ENCODE results near the gene TNRC18.
A peak's percentile ranks its signal among the peaks of the same experiment; 100 is the strongest.

TNRC18 gene

DNA sequence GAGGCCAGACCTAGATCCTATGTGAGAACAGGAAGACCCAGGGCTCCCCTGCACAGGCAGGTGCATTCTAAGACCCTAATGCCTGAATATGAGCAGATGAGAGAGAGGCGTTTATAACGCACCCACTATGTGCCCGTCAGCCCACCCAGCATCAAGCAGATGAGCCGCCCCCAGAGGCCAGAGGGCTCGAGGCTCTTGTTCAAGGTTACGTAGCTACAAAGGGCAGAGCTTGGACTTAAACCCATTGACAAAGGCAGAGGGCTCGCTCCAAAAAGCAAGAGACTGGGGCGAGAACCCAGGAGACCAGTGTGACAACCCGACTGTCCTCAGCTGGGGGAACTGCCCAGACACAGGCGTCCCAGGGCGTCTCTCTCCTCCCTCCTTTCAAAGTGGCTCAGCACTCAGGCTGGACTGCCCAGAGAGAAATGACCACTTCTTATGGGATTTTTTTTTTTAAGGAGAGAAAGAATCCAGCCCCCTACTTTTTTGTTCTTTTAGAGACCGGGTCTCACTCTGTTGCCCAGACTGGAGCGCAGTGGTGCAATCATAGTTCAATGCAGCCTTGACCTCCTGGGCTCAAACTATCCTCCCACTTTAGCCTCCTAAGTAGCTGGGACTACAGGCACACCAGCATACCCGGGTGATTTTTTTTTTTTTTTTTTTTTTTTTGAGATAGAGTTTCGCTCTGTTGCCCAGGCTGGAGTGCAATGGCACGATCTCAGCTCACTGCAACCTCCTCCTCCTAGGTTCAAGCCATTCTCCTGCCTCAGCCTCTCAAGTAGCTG lies 40.1 kb downstream of the TNRC18 start:
- H3K27me3 ChIP-seq (ENCODE audit: control insufficient read depth, insufficient read depth, low read length) = no peaks in the 10 kb centered on the region
- no peak overlapping the region for H3K4me3 ChIP-seq (ENCODE audit: low read length)
- H3K4me1 ChIP-seq (ENCODE audit: control insufficient read depth, insufficient read depth, low read length) = peaks cover 29% of the 10 kb centered on the region
- H3K36me3 ChIP-seq (ENCODE audit: control insufficient read depth, insufficient read depth, low read length) = peaks cover 6% of the 10 kb centered on the region
- H3K9ac ChIP-seq (ENCODE audit: low read length) = no peak overlapping the region
- H3K27ac ChIP-seq (ENCODE audit: low read depth, low read length) = no peak overlapping the region

DNA sequence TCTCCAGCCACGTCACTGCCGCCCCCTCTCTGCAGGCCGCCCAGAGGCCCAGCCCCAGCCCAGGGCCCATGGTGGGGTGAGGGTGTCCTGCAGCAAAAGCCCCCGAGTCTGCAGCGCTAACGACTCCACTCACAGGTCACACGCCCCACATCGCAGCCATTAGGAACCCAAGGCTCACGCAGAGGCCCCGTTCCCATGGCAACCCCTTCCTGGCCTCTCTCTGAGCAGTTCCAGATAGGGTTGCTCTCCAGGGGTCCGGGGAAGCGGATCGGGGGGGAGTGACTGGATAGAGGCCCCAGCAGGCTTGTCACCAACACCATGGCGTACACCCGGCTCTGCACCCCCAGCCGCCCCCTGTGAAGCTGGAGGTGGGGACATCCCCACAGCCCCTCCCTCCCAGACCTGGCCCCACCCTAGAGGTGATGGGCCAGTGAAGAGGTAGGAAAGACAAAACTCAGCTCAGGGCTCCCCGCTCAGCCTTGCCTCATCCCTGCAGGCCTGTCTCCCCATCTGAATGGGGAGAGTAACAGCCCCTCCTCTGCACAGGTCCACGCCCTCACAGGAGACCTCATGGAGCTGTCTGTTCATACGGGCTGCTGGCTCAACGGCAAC lies 41.2 kb downstream of the TNRC18 start:
- peaks cover 29% of the 10 kb centered on the region for H3K4me1 ChIP-seq (ENCODE audit: control insufficient read depth, insufficient read depth, low read length)
- H3K27ac ChIP-seq (ENCODE audit: low read depth, low read length) = no peak overlapping the region
- H3K27me3 ChIP-seq (ENCODE audit: control insufficient read depth, insufficient read depth, low read length) = no peaks in the 10 kb centered on the region
- H3K4me3 ChIP-seq (ENCODE audit: low read length) = peak overlapping the region; percentile 5
- H3K36me3 ChIP-seq (ENCODE audit: control insufficient read depth, insufficient read depth, low read length) = peaks cover 6% of the 10 kb centered on the region
- no peak overlapping the region for H3K9ac ChIP-seq (ENCODE audit: low read length)

DNA sequence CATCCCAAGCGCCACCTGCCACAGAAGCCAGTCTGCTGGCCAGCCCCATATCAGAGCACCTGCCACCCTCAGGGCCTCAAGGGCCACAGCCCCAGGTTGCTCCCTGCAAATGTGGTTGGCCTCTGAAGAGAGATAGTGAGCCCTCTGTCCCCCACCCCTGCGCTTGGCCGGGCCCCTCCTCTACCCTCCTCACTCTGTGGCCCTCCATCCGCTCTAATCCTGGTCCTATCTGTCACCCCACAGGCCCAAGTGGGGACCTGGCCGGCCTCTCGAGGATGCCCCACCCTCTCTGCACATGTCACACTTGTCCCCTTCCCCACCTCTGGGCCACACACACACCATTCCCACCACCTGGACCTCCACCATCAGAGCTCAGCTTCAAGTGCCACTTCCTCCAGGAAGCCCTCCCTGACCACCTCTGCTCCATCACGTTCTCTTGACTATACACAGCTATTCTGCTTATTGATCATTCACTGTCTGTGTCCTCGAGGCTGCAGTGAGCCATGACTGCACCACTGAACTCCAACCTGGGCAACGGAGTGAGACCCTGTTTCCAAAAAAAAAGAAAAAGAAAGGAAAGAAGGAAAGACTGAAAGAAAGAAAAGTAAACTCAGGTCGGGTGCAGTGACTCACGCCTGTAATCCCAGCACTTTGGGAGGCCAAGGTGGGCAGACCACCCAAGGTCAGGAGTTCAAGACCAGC lies 42.4 kb downstream of the TNRC18 start:
- Histone ChIP-seq H3K27ac (ENCODE audit: low read depth, low read length) (peak overlapping the region; percentile 7), H3K9ac (ENCODE audit: low read length) (no peak overlapping the region), H3K4me1 (ENCODE audit: control insufficient read depth, insufficient read depth, low read length) (peaks cover 29% of the 10 kb centered on the region), H3K27me3 (ENCODE audit: control insufficient read depth, insufficient read depth, low read length) (no peaks in the 10 kb centered on the region), H3K36me3 (ENCODE audit: control insufficient read depth, insufficient read depth, low read length) (peaks cover 7% of the 10 kb centered on the region), H3K4me3 (ENCODE audit: low read length) (no peak overlapping the region)

DNA sequence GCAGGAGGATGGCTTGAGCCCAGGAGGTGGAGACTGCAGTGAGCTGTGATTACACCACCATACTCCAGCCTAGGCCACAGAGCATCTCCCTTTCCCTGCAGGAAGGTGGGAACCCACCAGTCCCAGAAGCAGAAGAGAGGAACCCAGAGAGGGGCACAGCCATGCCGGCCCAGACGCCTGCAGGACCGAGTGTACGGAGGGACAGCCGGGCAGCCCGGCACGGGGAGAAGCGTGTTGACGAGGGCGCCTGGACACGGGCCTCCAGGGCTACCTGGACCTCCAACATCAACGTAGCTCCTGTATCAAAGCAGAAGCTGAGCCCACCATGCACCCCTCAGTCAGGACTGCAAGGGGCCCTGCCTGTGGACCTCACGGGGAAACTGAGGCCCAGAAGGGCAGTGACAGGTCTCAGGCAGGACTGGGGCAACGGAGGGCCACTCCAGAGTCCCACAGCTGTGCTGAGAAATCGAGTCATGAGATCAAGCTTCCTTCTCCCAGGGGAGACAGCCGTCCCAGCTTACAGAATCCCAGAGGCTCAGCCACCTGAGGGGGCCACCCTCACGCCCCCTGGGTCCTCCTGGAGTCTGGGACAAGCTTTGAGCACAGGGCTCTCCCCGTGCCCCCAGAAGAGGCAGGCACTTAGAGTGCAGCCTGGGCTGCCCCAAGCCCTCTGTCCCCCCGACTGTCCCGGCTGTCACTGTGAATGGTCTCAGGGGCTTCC lies 43.1 kb downstream of the TNRC18 start:
- Histone ChIP-seq H3K4me3 (ENCODE audit: low read length) (no peak overlapping the region), H3K27ac (ENCODE audit: low read depth, low read length) (no peak overlapping the region), H3K9ac (ENCODE audit: low read length) (no peak overlapping the region), H3K36me3 (ENCODE audit: control insufficient read depth, insufficient read depth, low read length) (peaks cover 7% of the 10 kb centered on the region), H3K27me3 (ENCODE audit: control insufficient read depth, insufficient read depth, low read length) (no peaks in the 10 kb centered on the region), H3K4me1 (ENCODE audit: control insufficient read depth, insufficient read depth, low read length) (peaks cover 29% of the 10 kb centered on the region)

GRCh38 chr7:5379546-5379945 lies 44.1 kb downstream of the TNRC18 start:
- H3K4me3 ChIP-seq (ENCODE audit: low read length) = no peak overlapping the region
- peak overlapping the region; percentile 14 for H3K27ac ChIP-seq (ENCODE audit: low read depth, low read length)
- H3K9ac ChIP-seq (ENCODE audit: low read length) = no peak overlapping the region
- H3K36me3 ChIP-seq (ENCODE audit: control insufficient read depth, insufficient read depth, low read length) = peaks cover 15% of the 10 kb centered on the region
- H3K4me1 ChIP-seq (ENCODE audit: control insufficient read depth, insufficient read depth, low read length) = peaks cover 29% of the 10 kb centered on the region
- no peaks in the 10 kb centered on the region for H3K27me3 ChIP-seq (ENCODE audit: control insufficient read depth, insufficient read depth, low read length)

- H3K4me3 ChIP-seq (ENCODE audit: low read length) = no peak overlapping the region
- peaks cover 24% of the 10 kb centered on the region for H3K4me1 ChIP-seq (ENCODE audit: control insufficient read depth, insufficient read depth, low read length)
- no peak overlapping the region for H3K27ac ChIP-seq (ENCODE audit: low read depth, low read length)
Measured at GRCh38 chr7:5377816-5378215, 45.8 kb downstream of the TNRC18 start.

DNA sequence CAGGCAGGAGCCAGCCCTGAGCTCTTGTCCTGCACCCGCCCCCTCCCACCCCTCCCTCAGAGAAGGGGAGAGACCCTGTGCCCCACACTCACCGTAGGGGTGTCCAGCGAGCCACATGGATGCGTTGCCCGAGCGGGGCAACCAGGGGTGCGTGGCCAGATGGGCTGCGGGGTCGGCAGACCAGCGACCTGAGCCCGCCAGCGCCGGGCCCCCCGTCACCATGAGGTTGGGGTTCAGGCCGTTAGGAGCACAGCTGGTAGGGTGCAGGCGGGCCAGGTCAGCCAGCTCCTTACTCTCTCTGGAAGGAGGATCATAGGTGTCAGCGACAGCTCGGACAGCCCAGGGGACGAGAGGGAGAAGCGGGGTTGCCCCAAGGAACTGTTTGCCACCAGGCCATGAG lies 46.4 kb downstream of the TNRC18 start:
- Histone ChIP-seq H3K4me1 (ENCODE audit: control insufficient read depth, insufficient read depth, low read length) (peaks cover 24% of the 10 kb centered on the region), H3K4me3 (ENCODE audit: low read length) (no peak overlapping the region), H3K27me3 (ENCODE audit: control insufficient read depth, insufficient read depth, low read length) (no peaks in the 10 kb centered on the region), H3K27ac (ENCODE audit: low read depth, low read length) (no peak overlapping the region), H3K36me3 (ENCODE audit: control insufficient read depth, insufficient read depth, low read length) (peaks cover 27% of the 10 kb centered on the region), H3K9ac (ENCODE audit: low read length) (no peak overlapping the region)

More at GRCh38 chr7:5377816-5378215, 45.8 kb downstream of the TNRC18 start:
- Histone ChIP-seq H3K36me3 (ENCODE audit: control insufficient read depth, insufficient read depth, low read length) (peaks cover 26% of the 10 kb centered on the region), H3K9ac (ENCODE audit: low read length) (no peak overlapping the region), H3K27me3 (ENCODE audit: control insufficient read depth, insufficient read depth, low read length) (no peaks in the 10 kb centered on the region)

GRCh38 chr7:5375925-5376324 lies 47.7 kb downstream of the TNRC18 start:
- peaks cover 34% of the 10 kb centered on the region for H3K36me3 ChIP-seq (ENCODE audit: control insufficient read depth, insufficient read depth, low read length)
- no peak overlapping the region for H3K4me3 ChIP-seq (ENCODE audit: low read length)
- no peak overlapping the region for H3K9ac ChIP-seq (ENCODE audit: low read length)
- no peaks in the 10 kb centered on the region for H3K27me3 ChIP-seq (ENCODE audit: control insufficient read depth, insufficient read depth, low read length)
- peaks cover 16% of the 10 kb centered on the region for H3K4me1 ChIP-seq (ENCODE audit: control insufficient read depth, insufficient read depth, low read length)
- H3K27ac ChIP-seq (ENCODE audit: low read depth, low read length) = no peak overlapping the region

DNA sequence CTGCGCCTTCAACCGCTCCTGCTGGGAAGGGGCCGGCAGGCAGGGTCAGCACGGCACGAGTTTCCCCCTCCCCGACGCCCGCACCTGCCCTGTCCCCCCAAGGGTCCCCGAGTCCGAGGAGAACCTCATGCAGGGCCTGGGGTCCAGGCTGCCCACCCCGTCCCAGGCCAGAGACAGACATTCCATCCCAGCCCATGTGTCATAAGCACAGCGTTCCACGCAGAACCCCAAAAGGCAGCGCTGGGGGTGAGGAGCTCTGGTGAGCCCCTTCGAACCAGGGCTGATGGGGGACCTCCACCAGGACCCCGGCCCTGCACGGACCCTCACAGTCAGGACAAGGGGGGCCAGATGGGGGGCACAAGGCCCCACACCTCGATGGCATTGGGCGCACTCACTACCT lies 49.2 kb downstream of the TNRC18 start:
- Histone ChIP-seq H3K9ac (ENCODE audit: low read length) (no peak overlapping the region), H3K27me3 (ENCODE audit: control insufficient read depth, insufficient read depth, low read length) (no peaks in the 10 kb centered on the region), H3K4me1 (ENCODE audit: control insufficient read depth, insufficient read depth, low read length) (peaks cover 2% of the 10 kb centered on the region), H3K27ac (ENCODE audit: low read depth, low read length) (no peak overlapping the region), H3K4me3 (ENCODE audit: low read length) (no peak overlapping the region), H3K36me3 (ENCODE audit: control insufficient read depth, insufficient read depth, low read length) (peaks cover 45% of the 10 kb centered on the region)

GRCh38 chr7:5373300-5373699 lies 50.3 kb downstream of the TNRC18 start:
- Histone ChIP-seq H3K27me3 (ENCODE audit: control insufficient read depth, insufficient read depth, low read length) (no peaks in the 10 kb centered on the region), H3K36me3 (ENCODE audit: control insufficient read depth, insufficient read depth, low read length) (peaks cover 45% of the 10 kb centered on the region), H3K4me1 (ENCODE audit: control insufficient read depth, insufficient read depth, low read length) (no peaks in the 10 kb centered on the region), H3K27ac (ENCODE audit: low read depth, low read length) (no peak overlapping the region), H3K9ac (ENCODE audit: low read length) (no peak overlapping the region), H3K4me3 (ENCODE audit: low read length) (no peak overlapping the region)

DNA sequence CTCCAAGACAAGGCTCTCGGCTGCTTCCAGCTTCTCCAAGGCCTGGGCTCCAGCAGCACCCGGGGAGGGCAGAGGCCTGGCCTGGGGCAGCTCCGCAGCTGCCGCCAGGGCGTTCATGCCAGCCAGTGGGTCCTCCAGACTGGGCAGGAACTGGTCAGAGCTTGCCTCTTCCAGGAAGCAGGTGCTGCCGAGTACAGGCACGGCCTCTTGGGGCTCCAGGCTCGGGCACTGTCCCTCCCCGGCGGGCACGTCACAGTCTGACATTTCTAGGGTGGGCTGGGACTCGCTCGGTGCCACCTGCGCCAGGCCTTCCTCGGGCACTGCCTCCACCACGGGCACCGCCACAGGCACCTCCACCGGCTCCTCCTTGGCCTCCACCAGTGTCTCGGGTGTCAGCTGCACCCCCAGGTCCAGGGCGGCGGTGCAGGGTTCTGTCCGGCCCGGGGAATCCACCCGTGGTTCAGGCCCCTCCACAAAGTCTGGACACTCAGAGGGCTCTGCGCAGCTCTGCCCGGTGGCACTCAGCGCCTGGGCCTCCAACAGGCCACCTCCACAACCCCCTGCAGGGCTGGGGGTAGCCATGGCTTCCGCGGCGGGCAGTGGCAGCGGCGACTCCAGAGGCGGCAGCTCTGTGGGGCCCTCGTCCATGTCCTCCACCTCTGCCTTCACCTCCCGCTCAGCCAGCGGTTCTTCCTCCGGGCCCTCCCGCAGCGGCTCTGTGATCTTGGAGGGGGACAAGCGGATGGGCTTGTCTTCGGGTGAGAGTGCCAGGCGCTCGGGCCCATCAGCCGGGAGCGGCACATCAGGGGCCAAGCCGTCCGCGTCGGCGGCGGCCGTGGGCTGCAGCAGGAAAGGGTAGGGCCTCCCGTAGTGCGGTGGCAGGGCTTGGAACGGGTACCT lies 52.9 kb downstream of the TNRC18 start:
- Histone ChIP-seq H3K27ac (ENCODE audit: low read depth, low read length) (no peak overlapping the region), H3K4me1 (ENCODE audit: control insufficient read depth, insufficient read depth, low read length) (no peaks in the 10 kb centered on the region), H3K4me3 (ENCODE audit: low read length) (no peak overlapping the region), H3K27me3 (ENCODE audit: control insufficient read depth, insufficient read depth, low read length) (no peaks in the 10 kb centered on the region), H3K36me3 (ENCODE audit: control insufficient read depth, insufficient read depth, low read length) (peaks cover 38% of the 10 kb centered on the region), H3K9ac (ENCODE audit: low read length) (no peak overlapping the region)

All from rectal smooth muscle tissue (tissue), 1 donor.